Raji (cell line): ENCODE data around the gene SESN2.

ENCODE experiments used
- POLR2A ChIP-seq: IDR thresholded peaks from 2 replicates; pipeline ENCODE4 v1.6.1; 2011; ENCODE audit warnings: low read depth, low read length, control low read depth; ENCODE audit not compliant: insufficient read depth

SESN2 gene

DNA sequence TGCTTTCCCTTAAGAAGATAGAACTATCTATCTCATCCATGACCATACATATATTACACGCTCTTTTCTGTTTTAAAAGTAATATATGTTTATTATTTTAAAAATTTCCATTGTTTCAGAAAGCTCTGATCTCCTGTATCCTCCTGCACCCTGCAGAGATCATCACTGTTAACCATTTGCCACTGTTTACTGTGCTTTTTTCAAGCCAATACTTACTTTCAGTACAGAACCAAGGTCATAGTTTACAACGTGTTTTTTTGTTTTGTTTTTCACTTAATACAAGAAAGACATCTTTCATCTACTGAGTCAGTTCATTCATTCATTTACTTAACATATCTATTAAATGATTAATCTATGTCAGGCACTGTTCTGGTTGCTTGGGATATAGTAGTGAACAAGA is 10.2 kb downstream of the SESN2 start:
- no peak for TF ChIP-seq POLR2A

DNA sequence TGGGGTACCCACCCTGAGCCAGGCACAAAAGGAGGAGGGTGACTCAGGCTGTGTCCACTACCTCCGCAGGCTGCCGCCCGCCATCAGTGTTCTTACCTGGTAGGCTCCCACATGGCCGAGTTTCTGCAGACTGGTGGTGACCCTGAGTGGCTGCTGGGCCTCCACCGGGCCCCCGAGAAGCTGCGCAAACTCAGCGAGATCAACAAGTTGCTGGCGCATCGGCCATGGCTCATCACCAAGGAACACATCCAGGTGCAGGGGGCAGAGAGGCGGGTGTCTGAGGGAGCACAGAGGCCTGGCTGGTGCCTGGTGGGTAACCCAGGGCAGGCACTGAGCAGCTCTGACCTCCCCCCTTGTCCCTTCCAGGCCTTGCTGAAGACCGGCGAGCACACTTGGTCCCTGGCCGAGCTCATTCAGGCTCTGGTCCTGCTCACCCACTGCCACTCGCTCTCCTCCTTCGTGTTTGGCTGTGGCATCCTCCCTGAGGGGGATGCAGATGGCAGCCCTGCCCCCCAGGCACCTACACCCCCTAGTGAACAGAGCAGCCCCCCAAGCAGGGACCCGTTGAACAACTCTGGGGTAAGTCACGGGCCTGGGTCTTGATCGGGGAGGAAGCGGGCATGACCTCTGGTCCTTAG is 13.0 kb downstream of the SESN2 start:
- TF ChIP-seq POLR2A: no peak

DNA sequence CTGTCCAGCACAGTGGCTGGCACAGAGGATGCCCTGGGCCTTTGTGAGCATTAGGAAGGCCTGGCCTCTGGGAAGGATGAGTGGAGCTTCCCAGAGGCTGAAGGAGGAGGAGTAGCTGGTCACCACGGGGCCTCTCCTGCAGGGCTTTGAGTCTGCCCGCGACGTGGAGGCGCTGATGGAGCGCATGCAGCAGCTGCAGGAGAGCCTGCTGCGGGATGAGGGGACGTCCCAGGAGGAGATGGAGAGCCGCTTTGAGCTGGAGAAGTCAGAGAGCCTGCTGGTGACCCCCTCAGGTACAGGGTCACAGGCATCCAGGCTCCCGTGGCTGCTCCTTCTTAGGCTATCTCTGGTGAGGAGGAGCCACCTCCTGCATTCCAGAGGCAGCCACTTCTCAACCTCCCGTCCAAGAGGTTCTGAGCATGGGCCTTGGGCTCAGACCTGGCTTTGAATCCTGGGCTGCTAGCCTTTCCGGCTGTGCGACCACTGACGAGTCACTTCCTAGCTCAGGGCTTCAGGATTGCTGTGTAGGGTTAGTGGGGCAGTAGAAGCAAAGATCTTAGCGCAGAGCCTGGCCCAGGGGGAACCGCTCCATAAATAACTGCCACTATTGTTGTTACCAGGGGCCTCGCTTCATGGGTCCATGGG is 14.0 kb downstream of the SESN2 start:
- no peak for TF ChIP-seq POLR2A

- no peak for TF ChIP-seq POLR2A
Observed at GRCh38 chr1:28278763-28279162, 19.4 kb downstream of the SESN2 start.

DNA sequence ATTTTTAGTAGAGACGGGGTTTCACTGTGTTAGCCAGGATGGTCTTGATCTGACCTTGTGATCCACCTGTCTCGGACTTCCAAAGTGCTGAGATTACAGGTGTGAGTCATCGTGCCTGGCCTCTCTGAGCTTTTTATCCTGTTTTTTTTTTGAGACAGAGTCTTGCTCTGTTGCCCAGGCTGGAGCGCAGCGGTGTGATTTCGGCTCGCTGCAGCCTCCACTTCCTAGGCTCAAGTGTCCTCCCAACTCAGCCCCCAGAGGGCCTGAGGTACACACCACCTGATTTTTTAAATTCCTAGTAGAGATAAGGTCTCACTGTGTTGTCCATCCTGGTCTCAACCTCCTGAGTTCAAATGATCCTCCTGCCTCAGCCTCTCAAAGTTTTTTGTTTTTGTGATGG is 20.4 kb downstream of the SESN2 start:
- no peak for TF ChIP-seq POLR2A

DNA sequence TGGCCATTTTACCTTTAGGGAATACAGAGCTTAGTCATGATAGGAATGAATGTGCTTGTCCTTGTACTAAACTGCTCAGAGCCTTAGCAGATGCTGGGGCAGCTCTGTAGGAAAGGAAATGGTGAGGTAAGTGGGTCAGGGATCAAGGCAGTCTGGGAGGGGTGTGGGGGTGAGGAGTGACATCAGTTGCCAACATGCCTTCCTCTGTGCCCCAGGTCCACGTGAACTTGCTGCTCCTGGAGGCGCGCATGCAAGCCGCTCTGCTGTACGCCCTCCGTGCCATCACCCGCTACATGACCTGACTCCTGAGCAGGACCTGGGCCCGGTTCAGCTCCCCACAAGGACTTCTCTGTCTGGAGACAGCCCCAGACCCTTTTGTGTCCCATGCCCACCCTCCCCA is 21.2 kb downstream of the SESN2 start:
- TF ChIP-seq POLR2A: no peak

DNA sequence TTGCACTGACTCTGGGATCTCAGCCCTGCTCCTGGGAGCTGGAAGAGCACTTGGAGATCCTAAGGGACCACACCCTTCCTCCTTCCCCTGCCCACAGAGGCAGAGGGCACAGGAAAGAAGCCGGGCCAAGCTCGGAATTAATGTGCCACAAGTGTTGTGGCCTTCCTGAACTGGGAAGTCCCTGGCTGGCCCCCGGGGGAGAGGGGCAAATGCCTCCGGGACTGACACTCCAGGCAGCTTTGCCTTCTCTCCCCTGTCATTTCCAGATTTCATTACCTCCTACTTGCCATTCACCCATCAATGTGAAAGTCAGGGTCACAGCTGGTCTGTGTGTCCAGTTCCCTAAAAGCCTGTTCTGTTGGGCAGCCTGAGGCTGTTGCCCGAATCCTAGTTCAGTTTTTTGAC is 21.7 kb downstream of the SESN2 start:
- no peak for TF ChIP-seq POLR2A

DNA sequence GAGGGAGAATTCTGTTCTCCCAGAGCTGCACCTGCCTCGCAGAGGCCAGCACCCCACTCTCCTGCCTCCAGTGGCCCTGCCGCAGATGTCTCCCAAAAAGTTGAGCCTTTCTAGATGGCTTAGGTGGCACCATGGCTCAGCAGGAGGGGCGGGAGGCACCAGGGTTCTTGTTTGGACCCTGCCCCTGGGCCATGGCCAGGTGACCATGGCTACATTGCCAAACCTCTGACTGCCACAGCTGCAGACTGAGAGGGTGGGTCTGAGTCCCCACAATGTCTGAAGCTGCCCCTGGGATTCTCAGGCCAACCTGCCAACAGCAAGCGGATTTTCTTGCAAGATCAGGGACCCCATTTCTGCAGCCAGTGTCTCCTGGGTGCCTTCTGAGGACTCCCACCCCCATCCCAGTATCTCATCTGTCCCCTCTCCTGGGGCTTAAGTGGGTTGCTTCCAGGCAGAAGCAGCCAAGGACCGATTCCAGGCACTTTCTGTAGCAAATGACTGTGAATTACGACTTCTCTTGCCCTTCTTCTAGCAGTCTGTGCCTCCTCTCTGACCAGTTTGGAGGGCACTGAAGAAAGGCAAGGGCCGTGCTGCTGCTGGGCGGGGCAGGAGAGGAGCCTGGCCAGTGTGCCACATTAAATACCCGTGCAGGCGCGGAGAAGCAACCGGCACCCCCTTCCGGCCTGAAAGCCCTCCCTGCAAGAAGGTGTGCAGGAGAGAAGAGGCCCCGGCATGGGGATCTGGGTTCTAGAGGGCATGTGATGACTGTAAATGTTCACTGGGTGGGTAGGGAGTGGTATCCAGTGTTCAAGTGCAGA is 22.5 kb downstream of the SESN2 start:
- no peak for TF ChIP-seq POLR2A

DNA sequence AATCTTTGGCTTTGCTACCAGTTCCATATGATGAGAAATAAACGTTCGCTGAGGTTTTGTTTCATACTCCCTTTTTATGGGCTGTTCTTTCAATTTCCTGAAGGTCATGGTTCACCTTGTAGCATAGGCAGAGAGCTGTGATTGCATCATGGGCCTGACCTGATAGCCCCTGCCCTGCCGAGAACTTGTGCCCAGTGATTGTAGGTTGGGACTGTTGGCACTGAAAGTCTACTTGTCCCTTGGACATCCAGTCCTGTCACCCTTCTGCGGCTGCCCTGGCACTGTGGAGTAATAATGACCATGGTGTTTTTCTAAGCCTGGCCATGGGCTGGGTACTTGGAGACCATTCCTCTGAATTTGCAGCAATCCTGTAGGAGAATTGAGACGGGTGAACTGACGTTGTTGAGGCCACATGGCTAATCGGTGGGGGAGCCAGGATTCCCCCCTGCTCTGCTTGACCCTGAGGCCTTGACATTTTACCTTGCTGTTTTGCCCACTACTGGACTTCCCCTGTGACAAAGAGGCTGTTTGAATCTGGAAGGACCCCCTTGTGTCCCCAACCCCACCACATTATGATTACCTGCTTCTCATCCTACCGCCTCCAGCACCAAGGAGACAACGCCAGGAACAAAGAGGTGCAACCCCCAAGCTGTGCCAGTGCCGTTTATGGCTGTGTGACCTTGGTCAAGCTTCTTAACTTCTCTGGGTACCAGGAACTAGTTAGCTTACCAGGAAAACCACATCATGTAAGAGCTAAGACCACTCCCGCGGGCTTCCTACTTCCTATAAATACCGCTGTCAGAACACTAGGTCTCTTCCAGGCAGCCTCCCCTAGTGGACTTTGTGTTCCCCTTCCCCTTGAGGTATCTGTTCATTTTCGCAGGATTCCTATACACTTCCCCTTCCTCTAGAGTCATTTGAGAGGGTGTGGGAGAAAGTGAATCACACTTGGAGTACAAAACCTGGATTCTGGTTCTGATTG is 23.4 kb downstream of the SESN2 start:
- no peak for TF ChIP-seq POLR2A

DNA sequence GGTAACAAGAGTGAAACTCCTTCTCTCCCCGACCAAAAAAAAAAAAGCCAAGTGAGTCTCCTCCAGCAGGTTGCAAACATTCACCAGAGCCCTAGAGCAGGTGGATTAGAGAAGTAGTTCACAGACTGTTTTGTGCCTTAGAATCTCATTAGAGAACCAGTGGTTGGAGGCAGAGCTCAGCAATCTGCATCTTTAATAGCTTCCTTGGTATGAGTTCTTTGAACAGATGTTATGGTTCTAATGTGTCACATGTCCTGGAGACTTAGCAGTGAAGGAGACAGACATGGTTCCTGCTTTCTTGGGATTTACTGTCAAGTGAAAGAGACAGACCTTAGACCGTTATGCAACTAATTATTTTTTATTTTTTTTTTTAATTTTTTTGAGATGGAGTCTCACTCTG is 26.8 kb downstream of the SESN2 start:
- TF ChIP-seq POLR2A: no peak

DNA sequence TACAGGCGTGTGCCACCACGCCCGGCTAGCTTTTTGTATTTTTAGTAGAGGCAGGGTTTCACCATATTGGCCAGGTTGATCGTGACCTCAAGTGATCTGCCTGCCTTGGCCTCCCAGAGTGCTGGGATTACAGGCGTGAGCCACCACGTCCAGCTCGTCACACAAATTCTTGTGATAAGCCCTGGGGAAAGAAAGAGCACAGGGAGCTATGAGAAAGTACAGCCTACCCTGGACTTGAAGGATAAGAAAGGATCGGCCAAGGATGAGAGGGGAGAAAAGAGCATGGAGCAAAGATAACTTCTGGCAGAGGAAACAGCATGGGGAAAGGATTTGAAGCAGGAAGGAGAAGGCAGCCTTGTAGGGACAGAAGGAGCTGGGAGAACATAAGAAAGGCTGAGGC is 29.2 kb downstream of the SESN2 start:
- no peak for TF ChIP-seq POLR2A

DNA sequence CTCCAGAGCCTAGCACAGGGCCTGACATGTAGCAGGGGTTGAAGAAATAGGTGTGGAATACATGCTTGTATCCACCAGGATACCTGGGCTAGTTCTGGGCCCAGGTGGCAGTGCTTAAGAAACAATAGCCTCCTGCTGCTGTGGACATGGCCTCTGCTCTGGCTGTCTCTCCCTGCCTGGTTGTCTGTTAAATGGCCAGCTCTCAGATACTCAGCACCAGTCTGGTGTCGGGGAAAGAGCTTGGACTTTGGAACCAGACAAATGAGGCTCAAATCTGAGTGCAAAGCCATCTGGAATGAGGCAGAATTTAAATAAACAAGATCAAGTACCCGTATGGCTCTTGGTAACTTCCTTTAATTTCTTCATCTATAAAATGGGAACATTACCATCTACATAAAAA is 31.5 kb downstream of the SESN2 start:
- TF ChIP-seq POLR2A: no peak

GRCh38 chr1:28291711-28292110 is 32.4 kb downstream of the SESN2 start:
- TF ChIP-seq POLR2A: no peak

DNA sequence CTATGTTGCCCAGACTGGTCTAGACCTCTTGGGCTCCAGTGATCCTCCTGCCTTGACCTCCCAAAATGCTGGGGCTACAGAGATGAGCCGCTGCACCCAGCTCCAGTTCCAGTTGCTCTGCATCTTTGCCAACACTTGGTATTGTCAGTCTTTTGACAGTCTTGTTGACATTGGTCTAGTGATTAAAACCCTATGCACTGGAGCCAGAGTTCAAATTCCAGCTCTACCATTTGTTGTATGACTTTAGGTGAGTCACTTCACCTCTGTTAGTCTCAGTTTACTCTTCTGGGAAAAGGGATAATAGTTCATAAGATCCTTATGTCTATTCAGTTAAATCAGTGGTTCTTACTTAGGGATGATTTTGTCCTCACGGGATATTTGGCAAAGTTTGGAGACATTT is 36.6 kb downstream of the SESN2 start:
- no peak for TF ChIP-seq POLR2A
